Keratinocyte (primary cell): ENCODE measurements around the gene SLC9B2. TPM values are rescaled to one million over a fixed set of nuclear protein-coding genes. Genes with fewer than 3 reads are reported as not detected.

Experiments
- DNase-seq: peaks from one replicate; pipeline ENCODE4 v3.0.0-alpha.2; 2011; ENCODE audit warnings: low read depth, missing footprints, low spot score
- FAIRE-seq: peaks from 2 replicates; lab custom pipeline; 2011; peaks lifted over from hg19 to GRCh38; lab: Jason Lieb, UNC
- H2AFZ ChIP-seq: 2 replicates; pipeline ENCODE4 v1.6.0; 2012; ENCODE audit warnings: low read length, control low read depth, inconsistent platforms; ENCODE audit not compliant: control insufficient read depth
- H3K27ac ChIP-seq: 2 replicates; pipeline ENCODE4 v1.5.1; 2011; ENCODE audit warnings: low read length; ENCODE audit not compliant: control insufficient read depth, insufficient read depth
- H3K27me3 ChIP-seq: 3 replicates; pipeline ENCODE4 v1.6.0; 2011; ENCODE audit warnings: low read length; ENCODE audit not compliant: control insufficient read depth, insufficient read depth; ENCODE audit errors: extremely low read depth
- H3K36me3 ChIP-seq, 2 experiments: 2 replicates in 1 of 2; 3 replicates in 1 of 2; pipeline ENCODE4 v1.5.1; 2011; ENCODE audit warnings: low read length in 2 of 2, mild to moderate bottlenecking in 1 of 2; ENCODE audit not compliant: control insufficient read depth in 2 of 2, insufficient read depth in 2 of 2; ENCODE audit errors: extremely low read depth in 1 of 2
- H3K4me1 ChIP-seq: 3 replicates; pipeline ENCODE4 v1.5.1; 2011; ENCODE audit warnings: low read length; ENCODE audit not compliant: control insufficient read depth, insufficient read depth; ENCODE audit errors: extremely low read depth
- H3K4me2 ChIP-seq: 3 replicates; pipeline ENCODE4 v1.6.0; 2011; ENCODE audit warnings: low read depth, low read length; ENCODE audit not compliant: control insufficient read depth, insufficient read depth; ENCODE audit errors: extremely low read depth
- H3K4me3 ChIP-seq, 3 experiments: fragments of 200-600 bp in 1 of 3; sonication (generic) in 1 of 3; 2 replicates in 2 of 3; 3 replicates in 1 of 3; pipeline ENCODE4 v1.5.1; 2011 to 2016; ENCODE audit warnings: low read length in 3 of 3, mild to moderate bottlenecking in 3 of 3, control low read depth in 2 of 3, inconsistent platforms in 1 of 3, low read depth in 1 of 3, mixed read lengths in 1 of 3, mixed run types in 1 of 3, moderate library complexity in 1 of 3; ENCODE audit not compliant: control insufficient read depth in 2 of 3, insufficient read depth in 2 of 3; ENCODE audit errors: extremely low read depth in 1 of 3
- H3K79me2 ChIP-seq: 2 replicates; pipeline ENCODE4 v1.6.0; 2012; ENCODE audit warnings: low read length; ENCODE audit not compliant: control insufficient read depth, insufficient read depth
- H3K9ac ChIP-seq: 3 replicates; pipeline ENCODE4 v1.6.0; 2011; ENCODE audit warnings: low read length; ENCODE audit not compliant: control insufficient read depth, insufficient read depth; ENCODE audit errors: extremely low read depth
- H3K9me1 ChIP-seq: 3 replicates; pipeline ENCODE4 v1.6.0; 2011; ENCODE audit warnings: low read length; ENCODE audit not compliant: control insufficient read depth, insufficient read depth; ENCODE audit errors: extremely low read depth
- H3K9me3 ChIP-seq: 2 replicates; pipeline ENCODE4 v1.5.1; 2012; ENCODE audit warnings: low read depth, low read length; ENCODE audit not compliant: control insufficient read depth
- H4K20me1 ChIP-seq: 3 replicates; pipeline ENCODE4 v1.6.0; 2011; ENCODE audit warnings: low read length; ENCODE audit not compliant: control insufficient read depth, insufficient read depth; ENCODE audit errors: extremely low read depth
- CTCF ChIP-seq, 3 experiments: IDR thresholded peaks in 1 of 3; conservative IDR thresholded peaks in 1 of 3; optimal IDR thresholded peaks in 1 of 3; 2 replicates in 2 of 3; 3 replicates in 1 of 3; pipeline versions ENCODE3 to v1.5.1; 2011; ENCODE audit warnings: low read length in 3 of 3, mild to moderate bottlenecking in 3 of 3, moderate library complexity in 2 of 3, control low read depth in 1 of 3, inconsistent platforms in 1 of 3; ENCODE audit not compliant: insufficient read depth in 2 of 3; ENCODE audit errors: extremely low read depth in 1 of 3
- EZH2 ChIP-seq: IDR thresholded peaks from one replicate; pipeline ENCODE4 v1.6.1; 2012; ENCODE audit warnings: inconsistent platforms, mild to moderate bottlenecking, low read length, moderate library complexity
- dilution Hi-C: fragments of 300-500 bp; cut with MboI; formaldehyde crosslinking; loops from one replicate; pipeline ENCODE4 v1.7.0; 2020; ENCODE audit warnings: low sequenced_read_pairs; ENCODE audit not compliant: extremely low pct_ligation_motif_present
- polyA plus RNA-seq, 5 experiments: library from polyadenylated mRNA; depleted of rRNA in 3 of 5; stranded (reverse) in 3 of 5; stranded (forward) in 1 of 5; unstranded in 1 of 5; fragments of >200 nt; gene quantifications; 1 replicate in 1 of 5; 2 replicates in 3 of 5; 3 replicates in 1 of 5; pipeline versions ENCODE4 v1.2.1 to v1.2.3, GENCODE V29; 2011 to 2012; ENCODE audit warnings: missing spikeins in 2 of 5, low read depth in 1 of 5, low replicate concordance in 1 of 5

The SLC9B2 gene
- polyA plus RNA-seq, 1 donor (not counting 4 experiments of a cell fraction or from before 2014, with no cell fraction given) = 14.6 TPM

- Histone ChIP-seq H3K4me2 (no peak overlapping the region), H3K36me3 (no peaks in the 10 kb centered on the region), H3K27ac (no peak overlapping the region), H3K4me3 (no peak overlapping the region), H3K27me3 (no peaks in the 10 kb centered on the region), H4K20me1 (no peaks in the 10 kb centered on the region), H2AFZ (no peak overlapping the region), H3K9me1 (no peaks in the 10 kb centered on the region), H3K4me1 (no peaks in the 10 kb centered on the region), H3K9ac (no peak overlapping the region), H3K9me3 (no peaks in the 10 kb centered on the region), H3K79me2 (no peaks in the 10 kb centered on the region)
- dilution Hi-C loops = no loop called here
- no peak for TF ChIP-seq CTCF (optimal IDR thresholded peaks at IDR 0.05 in 1 of 3, IDR thresholded peaks at IDR 0.05 in 1 of 3, conservative IDR thresholded peaks at IDR 0.05 in 1 of 3; ENCODE audit: extremely low read depth in 1 of 3, insufficient read depth in 2 of 3, low read length in 3 of 3)
- no peak for TF ChIP-seq EZH2
- FAIRE-seq (no peak), DNase-seq (no peak)
Measured at GRCh38 chr4:103036169-103036568, 40.4 kb downstream of the SLC9B2 start.

- Histone ChIP-seq H3K4me1 (no peaks in the 10 kb centered on the region), H3K79me2 (no peaks in the 10 kb centered on the region), H3K27me3 (no peaks in the 10 kb centered on the region), H3K9ac (no peak overlapping the region), H3K4me3 (no peak overlapping the region), H3K9me3 (no peaks in the 10 kb centered on the region), H2AFZ (no peak overlapping the region), H3K27ac (no peak overlapping the region), H3K4me2 (no peak overlapping the region), H3K9me1 (no peaks in the 10 kb centered on the region), H3K36me3 (peaks cover 0 to 4% of the 10 kb centered on the region in 2 experiments), H4K20me1 (no peaks in the 10 kb centered on the region)
- dilution Hi-C loops = no loop called here
- no peak for DNase-seq
- TF ChIP-seq CTCF (optimal IDR thresholded peaks at IDR 0.05 in 1 of 3, IDR thresholded peaks at IDR 0.05 in 1 of 3, conservative IDR thresholded peaks at IDR 0.05 in 1 of 3; ENCODE audit: extremely low read depth in 1 of 3, insufficient read depth in 2 of 3, low read length in 3 of 3) = peak; percentile 63 to 69 (median 69)
- TF ChIP-seq EZH2 = no peak
- FAIRE-seq = peak; percentile 48
Measured at GRCh38 chr4:103032574-103032973, 44.0 kb downstream of the SLC9B2 start.
